ENCODE measurements around the gene ATG3.

DNA sequence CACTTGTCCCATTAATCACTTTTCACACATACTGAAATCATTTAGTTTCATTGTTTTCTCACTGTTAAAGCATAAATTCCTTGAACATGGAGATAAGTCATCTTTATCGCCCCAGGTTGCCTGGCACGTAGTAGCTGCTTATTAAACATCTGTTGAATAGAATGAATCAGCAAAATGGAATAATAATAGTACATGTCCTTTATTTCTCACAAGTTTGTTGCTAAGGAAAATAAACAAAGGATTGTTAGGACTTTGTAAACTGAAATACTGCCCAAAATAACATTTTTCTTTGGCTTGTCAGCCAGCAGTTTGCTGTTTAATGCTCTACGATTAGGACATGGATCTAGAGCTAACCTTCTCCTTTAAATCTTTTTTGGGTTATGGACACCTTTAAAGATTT, 17.9 kb upstream of the ATG3 start:
- TF ChIP-seq, protein P1, sequence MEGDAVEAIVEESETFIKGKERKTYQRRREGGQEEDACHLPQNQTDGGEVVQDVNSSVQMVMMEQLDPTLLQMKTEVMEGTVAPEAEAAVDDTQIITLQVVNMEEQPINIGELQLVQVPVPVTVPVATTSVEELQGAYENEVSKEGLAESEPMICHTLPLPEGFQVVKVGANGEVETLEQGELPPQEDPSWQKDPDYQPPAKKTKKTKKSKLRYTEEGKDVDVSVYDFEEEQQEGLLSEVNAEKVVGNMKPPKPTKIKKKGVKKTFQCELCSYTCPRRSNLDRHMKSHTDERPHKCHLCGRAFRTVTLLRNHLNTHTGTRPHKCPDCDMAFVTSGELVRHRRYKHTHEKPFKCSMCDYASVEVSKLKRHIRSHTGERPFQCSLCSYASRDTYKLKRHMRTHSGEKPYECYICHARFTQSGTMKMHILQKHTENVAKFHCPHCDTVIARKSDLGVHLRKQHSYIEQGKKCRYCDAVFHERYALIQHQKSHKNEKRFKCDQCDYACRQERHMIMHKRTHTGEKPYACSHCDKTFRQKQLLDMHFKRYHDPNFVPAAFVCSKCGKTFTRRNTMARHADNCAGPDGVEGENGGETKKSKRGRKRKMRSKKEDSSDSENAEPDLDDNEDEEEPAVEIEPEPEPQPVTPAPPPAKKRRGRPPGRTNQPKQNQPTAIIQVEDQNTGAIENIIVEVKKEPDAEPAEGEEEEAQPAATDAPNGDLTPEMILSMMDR (IDR thresholded peaks at IDR 0.05) = no peak
- no peak for TF ChIP-seq POLR2A (IDR thresholded peaks at IDR 0.05)
